GM21447 (cell line): Measurements from ENCODE around the gene FAM180A.
"Not testable (repeated sequence)": the region's sequence is repeated elsewhere in the genome, so short reads cannot be mapped to it uniquely, and the experiment has no call there.

Experiments
- ATAC-seq: cut with Tn5 transposase; IDR thresholded peaks from one replicate; pipeline ENCODE4 v1.9.1; 2021; ENCODE audit not compliant: unreplicated experiment

Gene FAM180A

DNA sequence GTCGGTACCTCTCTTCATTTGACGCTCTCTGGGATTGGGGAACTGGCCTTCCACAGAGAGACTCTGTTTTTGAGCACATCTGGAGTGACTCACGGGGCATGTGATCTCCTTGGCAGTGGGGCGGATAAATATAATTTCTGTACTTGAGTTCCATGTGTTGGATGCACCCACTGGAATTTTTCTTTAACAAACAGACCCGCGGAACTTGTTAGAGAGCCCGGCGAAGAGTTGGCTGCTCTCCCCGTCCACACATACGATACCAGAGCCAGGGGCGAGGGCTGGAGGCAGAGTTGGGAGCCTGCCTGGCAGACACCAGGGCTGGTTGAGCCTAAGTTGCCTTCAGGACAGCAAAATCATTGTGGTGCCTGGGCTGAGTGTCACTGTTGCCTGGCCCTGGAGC is at the start of gene FAM180A:
Gene FAM180A (minus strand): TSS at position 44 of the 400 bp plus-strand sequence. CDS start 233 bp downstream, outside the sequence.
- ATAC-seq = no peak

DNA sequence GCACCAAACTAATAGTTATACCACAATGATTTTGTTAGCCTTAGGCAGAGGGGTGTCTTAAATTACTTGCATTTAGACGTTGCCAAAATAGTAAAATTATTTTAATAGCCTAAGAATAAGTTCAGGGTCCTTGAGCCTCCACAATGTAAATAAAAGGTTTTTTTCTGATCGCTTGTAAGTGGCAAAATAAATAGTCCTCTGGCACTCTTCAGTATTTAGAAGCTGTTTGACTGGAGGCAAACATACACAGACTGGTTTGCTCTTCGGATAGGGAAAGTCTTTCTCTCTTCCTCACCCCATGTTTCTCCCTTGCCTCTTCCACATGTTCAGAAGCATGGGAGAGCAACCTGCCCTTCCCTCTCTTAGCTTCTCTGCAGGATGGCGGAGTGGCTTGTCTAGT is 49.5 kb upstream of the FAM180A start:
- ATAC-seq = no peak

DNA sequence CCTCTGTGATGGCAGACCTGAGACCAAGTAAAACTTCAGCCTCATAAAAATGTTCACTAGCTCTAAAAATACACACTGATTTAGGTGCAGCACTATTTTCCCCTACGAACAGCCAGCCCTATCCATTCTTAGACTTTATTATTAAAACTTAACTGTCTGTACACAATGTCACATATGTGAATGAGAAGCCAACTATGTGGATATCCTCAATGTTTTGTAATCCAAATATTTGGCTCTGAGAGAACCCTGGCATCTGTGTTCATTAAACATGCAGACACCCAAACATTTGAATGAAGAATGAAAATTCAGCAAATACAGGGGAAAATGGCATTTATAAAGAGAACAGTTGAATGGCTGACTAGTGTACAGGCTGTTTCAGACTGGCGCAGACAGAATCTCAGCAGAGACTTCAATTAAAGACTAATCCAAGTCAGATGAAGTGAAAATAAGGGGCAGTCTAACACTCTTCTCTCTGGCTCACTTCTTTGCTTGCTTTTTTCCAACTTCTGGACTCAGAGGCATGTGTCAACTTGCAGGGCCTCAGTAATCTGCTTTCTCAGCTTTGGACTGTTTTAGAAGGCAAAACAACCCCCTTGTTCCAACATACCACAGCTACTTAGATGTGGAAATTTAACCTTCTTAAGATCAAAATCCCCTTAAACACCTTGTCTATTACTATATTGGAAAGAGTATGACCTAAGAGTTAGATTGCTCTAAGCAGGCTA is 47.4 kb upstream of the FAM180A start:
- ATAC-seq = no peak

- no peak for ATAC-seq
These were observed 45.2 kb upstream of the FAM180A start for GRCh38 chr7:135793841-135794240.

DNA sequence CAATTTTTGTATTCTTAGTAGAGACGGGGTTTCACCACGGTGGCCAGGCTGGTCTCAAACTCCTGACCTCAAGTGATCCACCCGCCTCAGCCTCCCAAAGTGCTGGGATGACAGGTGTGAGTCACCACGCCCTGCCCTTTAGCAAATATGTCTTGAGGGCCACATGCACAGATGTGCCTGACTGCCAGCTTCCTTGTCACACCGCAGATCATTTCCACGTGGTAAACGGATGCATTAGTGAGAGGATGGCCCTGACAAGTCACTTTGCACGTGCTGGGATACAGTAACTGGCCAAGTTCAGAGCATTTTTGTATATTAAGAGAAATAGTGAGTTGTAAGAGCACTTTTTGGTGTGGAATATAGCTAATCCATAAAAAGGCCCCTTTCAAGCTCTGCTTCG is 44.3 kb upstream of the FAM180A start:
- ATAC-seq = no peak

DNA sequence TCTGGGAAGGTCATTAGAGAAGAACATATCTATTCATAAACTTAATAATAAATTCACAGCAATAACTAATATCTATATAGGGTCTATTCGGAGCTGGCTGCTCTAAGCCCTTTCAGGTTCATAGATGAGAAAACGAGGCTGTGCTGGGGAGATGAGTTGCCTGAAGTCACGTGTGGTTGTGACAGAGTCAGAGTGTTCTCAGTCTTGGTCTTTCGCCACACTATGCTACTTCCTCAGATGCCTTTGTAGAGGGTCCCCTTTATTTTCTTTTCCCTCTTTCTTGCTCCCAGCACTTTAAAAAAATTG is 43.7 kb upstream of the FAM180A start:
- no peak for ATAC-seq

DNA sequence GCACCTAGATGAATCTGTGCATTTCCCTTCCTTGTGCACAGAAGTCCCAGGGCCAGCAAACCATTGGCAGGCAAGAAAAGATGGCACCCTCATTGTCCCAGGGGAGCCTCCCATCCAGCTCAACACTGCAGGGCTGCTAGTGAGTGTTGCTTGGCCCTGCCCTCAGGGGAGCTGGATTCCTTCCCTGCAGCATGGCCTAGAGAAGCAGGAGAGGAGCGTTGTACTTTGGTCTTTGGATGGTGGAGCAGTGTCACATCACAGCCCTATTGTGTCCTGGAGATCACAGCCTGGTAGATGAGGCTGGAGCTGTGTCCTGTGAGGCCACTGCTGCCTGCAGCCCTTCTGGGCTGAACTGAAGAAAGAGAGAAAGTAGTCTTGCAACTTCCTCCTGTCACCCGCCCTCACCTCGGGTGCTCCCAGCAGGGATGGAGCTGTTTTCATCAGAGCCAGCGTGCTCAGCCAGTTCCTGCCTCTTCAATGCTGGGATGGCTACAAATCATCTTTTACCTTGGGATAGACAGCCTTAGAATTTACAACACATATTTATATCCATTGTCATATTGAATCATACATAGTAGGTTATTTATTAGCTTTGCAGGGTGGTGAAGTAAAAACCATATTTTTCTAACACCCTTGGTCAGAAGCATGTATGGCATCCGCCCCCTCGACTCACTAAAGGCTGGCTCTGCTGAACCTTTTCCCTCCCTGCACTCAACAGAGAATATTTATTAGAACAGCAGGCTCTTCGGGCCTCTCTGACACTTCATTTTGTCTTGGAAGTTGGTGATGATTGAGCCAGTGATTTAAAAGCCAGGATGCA is 43.1 kb upstream of the FAM180A start:
- ATAC-seq = no peak

DNA sequence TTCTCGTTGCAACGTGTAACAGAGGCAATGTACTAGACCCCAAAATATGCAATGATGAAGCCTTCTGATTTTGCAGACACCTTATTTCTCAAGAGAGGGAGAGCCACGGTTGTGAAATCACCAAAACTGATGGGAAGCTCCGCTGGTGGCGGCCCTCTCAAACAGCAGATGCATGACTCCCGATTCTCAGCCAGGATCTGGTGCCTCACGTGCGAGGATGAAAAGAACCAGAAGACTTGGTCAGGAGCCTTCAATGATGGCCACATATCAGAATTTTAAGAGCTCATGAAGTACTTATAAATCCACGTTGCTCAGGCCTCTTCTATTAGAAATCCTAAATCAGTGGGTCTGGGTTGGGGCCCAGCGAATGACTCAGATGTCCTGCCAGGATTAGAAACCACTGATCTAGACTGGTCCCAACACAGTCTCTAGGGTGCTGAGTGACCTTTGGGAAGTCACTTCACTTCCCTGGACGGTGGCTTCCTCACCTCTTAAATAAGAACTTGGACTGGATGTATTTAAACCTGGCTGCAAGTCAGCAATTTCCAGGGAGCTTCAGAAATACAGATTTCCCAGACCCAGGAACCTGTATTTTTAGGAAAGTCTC is 41.9 kb upstream of the FAM180A start:
- no peak for ATAC-seq

DNA sequence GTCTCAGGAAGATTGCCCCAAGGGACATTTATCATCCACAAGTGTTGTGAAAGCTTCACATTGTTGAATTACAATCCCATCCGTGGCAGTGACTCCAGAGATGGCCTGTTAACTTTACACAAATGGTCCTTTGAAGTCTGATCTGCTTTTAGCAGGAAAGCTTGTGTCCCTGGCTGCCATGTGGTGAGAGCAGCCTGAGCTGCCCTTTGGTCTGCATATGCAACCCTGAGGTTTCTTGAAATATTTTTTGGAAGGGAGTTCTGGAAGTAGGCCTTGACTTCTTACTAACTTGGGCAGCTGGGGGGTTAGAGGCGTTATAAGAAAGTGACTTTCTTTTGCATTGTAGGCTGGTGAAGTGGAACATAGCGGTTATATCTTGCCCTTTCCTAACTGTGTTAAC is 41.3 kb upstream of the FAM180A start:
- no peak for ATAC-seq

GRCh38 chr7:135789431-135789830 is 40.8 kb upstream of the FAM180A start:
- ATAC-seq = no peak

DNA sequence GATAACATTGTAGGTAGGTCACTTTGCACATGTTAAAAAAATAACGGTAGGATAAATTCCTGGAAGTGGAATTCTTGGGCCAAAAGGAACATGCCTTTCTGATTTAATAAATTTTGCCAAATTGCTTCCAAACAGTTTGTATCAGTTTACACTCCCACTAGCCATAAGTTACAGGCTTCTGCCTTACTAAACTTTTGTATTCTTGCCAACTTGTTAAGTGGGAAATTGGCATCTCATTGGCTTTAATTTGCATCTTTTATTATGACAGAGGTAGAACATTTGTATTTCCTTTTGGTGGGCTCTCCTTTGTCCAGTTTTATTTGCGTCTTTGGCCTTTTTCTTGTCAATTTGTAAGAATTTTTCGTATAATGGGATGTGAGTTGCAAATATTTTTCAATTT is 38.3 kb upstream of the FAM180A start:
- no peak for ATAC-seq

GRCh38 chr7:135785065-135785464 is 36.5 kb upstream of the FAM180A start:
- ATAC-seq = no peak

- ATAC-seq = no peak
These were observed 35.4 kb upstream of the FAM180A start for GRCh38 chr7:135784013-135784412.

GRCh38 chr7:135782801-135783200 is 34.2 kb upstream of the FAM180A start:
- no peak for ATAC-seq

DNA sequence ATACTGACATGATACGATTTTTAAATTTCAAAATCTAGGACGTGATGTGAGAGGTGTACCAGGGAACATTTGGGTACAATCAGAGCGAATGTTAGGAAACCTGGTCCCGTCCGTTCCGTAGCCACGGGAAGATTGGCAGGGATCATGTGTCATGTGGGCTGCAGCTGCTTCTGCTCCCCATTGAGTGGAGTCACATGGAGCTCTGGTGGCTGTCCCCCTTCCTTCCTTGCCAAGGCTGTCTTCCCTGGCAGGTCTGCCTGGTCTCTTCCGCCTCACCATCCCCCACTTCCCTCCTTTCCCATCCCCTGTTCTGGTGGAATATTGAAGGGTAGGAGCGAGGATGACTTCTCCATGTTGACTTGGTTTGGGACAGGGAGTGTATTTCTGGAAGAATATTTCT is 33.8 kb upstream of the FAM180A start:
- no peak for ATAC-seq

DNA sequence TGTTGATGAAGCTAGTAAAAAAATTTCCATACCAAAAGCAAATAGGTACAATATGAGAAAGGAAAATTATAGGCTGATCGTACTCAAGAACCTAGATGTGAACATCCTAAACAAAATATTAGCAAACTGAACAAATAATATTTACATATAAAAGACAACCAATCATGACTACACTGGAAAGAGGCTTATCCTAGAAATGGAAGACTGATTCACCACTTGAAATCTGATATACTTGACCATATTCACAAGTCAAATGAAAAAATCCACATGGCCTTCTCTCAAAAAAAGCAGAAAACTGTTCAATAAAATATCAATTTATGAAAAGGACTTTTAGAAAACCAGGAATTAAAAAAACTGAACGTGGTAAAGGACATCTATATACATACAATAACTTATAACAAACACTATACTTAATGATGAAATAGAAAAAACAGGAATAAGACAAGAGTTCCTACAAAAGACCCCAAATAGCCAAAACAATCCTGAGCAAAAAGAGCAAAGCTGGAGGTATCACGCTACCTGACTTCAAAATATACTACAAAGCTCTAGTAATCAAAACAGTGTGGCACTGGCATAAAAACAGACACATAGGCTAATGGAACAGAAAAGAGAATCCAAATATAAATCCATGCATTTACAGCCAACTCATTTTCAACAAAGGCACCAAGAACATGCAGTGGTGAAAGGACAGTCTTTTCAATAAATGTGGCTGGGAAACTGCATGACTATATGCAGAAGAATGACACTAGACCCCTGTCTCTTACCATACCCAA is 29.2 kb upstream of the FAM180A start:
- no peak for ATAC-seq

DNA sequence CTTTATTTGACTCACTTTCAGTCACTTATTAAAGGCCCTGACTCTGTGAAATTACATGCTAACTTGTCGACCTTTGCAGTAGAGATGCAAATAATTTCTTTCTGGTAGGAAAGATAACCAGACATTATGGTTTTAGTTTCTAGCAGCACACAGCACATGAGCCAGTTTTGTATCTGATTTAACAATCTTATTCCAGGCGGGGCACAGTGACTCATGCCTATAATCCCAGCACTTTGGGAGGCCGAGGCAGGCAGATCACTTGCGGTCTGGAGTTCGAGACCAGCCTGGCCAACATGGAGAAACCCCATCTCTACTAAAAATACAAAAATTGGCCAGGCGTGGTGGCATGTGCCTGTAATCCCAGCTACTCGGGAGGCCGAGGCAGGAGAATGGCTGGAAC is 27.3 kb upstream of the FAM180A start:
- not testable (repeated sequence) for ATAC-seq

- no peak for ATAC-seq
These were observed 26.6 kb upstream of the FAM180A start for GRCh38 chr7:135775230-135775629.

DNA sequence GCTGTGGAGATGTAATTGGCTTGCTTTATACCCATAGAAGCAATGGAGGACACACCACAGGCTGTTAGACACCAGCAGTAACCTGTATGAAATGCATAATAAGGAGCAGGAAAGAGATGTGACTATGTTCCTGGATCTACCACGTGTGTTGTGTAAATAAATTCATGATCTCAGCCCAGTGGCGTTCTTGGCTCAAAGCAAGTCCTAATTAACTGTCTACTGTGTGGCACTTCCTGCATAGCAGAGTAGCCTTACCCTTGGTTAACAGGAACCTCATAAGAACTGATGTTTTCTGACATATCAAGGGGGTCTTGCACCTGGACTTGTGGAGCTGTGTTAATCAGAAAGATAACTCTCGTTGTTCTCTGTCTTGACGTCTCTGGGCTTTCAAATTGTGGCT is 25.7 kb upstream of the FAM180A start:
- ATAC-seq = no peak

DNA sequence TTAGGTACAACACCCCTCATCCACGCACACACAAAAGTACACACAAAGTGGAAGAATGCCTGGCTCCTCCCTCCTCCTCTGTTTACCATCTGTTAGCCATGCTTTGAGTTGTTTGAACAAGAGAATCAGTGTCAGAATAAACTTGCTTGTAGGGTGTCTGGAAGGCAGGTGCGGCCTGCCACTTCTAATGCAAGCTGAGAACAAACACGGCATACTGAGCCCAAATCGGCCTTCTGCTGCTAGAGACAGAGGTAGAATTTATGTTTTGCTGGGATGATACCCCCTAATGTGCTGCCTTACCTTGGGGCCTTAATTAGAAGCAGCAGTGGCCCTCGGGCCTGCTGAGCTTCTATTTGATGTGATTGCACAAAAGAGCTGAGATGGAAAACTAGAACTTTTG is 24.9 kb upstream of the FAM180A start:
- ATAC-seq = no peak

DNA sequence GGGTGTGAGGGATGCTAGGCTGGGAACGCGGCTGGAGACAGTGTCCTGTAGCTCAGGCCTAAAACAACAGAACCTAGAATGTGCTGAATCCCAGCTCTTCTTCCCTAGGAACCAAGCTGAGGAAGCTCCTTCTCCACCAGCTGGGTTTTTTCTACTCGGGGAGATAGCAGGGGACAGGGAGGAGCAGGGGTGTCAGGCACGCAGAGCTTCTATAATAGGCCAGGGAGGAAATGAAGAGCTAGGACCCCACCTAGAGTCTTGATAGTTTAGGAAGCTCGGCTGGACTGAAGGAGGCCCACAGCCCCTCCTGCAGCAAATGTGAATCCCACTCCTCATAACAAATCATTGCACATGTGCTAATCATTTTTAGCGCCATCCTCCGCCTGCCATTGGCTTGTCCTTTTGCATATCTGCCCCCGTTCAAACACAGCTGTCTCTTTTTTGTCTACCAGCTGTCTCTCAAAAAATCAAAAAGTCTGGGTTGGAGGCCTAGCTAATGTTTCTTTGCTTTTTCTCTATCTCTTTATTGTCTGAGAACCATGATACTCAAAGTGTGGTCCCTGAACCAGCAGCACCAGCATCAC is 24.1 kb upstream of the FAM180A start:
- ATAC-seq = no peak
